ENCODE measurements around the gene PRKCH. TPM values are rescaled to one million over a fixed set of nuclear protein-coding genes. Genes with fewer than 3 reads are reported as not detected.

Gene PRKCH
- total RNA-seq, 1 experiment from 2014 or later = 6.8 TPM

DNA sequence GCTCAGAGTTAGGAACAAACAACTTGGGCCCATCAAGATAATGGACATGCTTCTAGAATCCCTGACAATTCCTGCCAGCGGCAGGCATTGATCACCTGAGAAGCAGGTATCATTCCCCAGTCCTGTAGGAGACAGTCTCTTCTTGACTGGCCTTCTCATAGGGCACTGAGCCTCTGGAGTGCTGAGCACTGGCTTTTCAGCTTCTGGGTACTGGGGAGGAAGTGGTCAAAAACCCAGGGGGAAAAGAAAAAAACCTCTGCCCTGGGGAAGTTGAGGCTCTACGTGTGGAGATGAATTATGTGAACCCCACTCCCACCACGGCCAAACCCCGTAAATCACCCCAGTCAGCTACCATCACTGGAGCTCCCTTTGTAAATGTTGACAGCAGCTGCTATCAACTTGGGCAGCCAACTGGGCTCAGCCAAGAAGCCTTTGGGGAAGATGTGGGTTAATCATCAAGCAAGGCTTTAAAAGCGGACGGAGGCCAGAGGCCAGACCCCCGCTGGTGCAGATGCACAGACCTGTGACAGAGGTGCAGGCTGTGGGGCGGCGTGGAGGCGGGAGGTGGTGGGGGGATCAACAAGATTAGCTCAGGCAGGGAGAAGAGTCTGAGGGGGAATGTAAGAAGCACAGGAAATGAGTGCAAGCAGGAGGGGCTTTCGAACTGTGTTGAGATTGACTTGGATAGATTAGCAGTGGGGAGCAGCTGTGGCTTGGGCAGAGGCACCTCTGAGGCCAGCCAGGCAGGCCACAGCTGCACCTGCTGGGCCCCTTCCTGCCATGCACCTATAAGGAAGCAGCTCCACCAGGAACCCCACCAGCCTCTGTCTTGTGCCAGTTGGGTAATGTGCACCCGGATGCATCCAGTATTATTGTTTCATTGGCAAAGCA is 268.6 kb downstream of the PRKCH start:
- Histone ChIP-seq H3K4me3 (0 out of 2 replicates have a peak overlapping the region, but pooled peaks have one; percentile 3), H3K27me3 (no peaks in the 10 kb centered on the region), H3K9me3 (replicated peaks) (no peaks in the 10 kb centered on the region), H3K36me3 (no peaks in the 10 kb centered on the region), H3K27ac (no peak overlapping the region), H3K4me1 (peaks cover 55% of the 10 kb centered on the region)
- peak; percentile 50 to 66 for DNase-seq

DNA sequence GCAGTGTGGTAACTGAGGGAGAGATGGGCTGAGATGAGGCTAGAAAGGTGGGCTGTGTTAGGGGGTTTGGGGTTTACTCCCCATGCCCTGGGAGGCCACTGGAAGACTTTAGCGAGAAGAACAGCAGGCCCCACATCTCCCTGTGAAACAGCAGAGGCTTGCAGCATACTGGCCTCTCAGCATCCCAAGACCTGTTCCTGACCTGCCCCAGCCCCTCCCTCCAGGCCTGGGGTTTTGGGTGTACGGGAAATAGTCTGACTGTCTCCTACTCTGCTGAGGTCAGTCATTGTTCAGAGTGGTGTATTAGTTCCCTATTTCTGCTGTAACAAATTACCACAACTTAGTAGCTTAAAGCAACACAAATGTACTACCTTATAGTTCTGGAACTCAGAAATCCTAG is 270.5 kb downstream of the PRKCH start:
- Histone ChIP-seq H3K27me3 (no peaks in the 10 kb centered on the region), H3K27ac (no peak overlapping the region), H3K9me3 (replicated peaks) (no peaks in the 10 kb centered on the region), H3K36me3 (no peaks in the 10 kb centered on the region), H3K4me3 (no peak overlapping the region), H3K4me1 (peaks cover 45% of the 10 kb centered on the region)
- no peak for DNase-seq

DNA sequence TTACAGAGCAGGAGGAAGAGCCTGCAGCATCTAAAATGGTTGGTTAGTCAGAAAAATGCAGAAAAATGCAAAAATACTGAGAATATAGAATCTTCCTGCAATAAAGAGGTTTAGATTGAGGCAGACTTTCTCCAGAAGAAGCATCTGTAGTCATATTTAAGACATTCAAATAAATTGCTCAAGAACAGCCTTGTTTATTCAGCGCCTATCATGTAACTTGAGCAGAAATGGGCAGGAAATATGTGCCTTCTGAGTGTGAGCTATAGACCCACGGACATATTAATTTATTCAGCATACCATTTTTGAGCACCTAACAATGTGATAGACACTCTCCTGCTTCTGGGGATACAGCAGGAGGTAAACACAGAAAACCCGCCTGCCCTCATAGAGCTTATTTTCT is 272.0 kb downstream of the PRKCH start:
- no peaks in the 10 kb centered on the region for H3K36me3 ChIP-seq
- H3K9me3 ChIP-seq (replicated peaks) = no peaks in the 10 kb centered on the region
- no peaks in the 10 kb centered on the region for H3K27me3 ChIP-seq
- DNase-seq = no peak
- H3K4me1 ChIP-seq = peaks cover 31% of the 10 kb centered on the region
- no peak overlapping the region for H3K27ac ChIP-seq
- H3K4me3 ChIP-seq = no peak overlapping the region

DNA sequence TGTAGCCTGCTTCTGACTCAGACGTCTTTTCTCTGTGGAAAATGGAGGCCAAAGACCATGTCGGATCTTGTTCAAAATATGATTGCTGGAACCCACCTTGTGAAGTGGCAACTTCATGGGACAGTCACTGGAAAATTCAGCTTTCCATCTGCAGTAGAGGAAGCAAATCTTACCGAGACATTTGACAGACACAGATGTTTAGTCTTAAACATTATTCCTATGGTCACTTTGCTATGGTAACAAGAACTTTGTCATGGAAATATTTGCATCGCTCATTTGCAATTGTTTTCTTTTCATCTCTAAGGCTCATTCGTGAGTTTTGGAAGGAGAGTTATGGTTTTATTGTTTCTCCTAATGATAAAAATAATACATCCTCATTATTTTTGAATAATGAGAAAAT is 275.6 kb downstream of the PRKCH start:
- no peak for DNase-seq

GRCh38 chr14:61598980-61599379 is 277.6 kb downstream of the PRKCH start:
- H3K4me1 ChIP-seq = peaks cover 32% of the 10 kb centered on the region
- no peaks in the 10 kb centered on the region for H3K27me3 ChIP-seq
- no peak overlapping the region for H3K27ac ChIP-seq
- DNase-seq = peak in 1 of 2 experiments; percentile 41
- no peaks in the 10 kb centered on the region for H3K36me3 ChIP-seq
- no peak overlapping the region for H3K4me3 ChIP-seq
- H3K9me3 ChIP-seq (replicated peaks) = no peaks in the 10 kb centered on the region

More for the DNA sequence above, 275.6 kb downstream of the PRKCH start:
- Histone ChIP-seq H3K36me3 (no peaks in the 10 kb centered on the region), H3K9me3 (replicated peaks) (no peaks in the 10 kb centered on the region), H3K4me3 (no peak overlapping the region), H3K4me1 (peaks cover 22% of the 10 kb centered on the region), H3K27me3 (no peaks in the 10 kb centered on the region), H3K27ac (no peak overlapping the region)

DNA sequence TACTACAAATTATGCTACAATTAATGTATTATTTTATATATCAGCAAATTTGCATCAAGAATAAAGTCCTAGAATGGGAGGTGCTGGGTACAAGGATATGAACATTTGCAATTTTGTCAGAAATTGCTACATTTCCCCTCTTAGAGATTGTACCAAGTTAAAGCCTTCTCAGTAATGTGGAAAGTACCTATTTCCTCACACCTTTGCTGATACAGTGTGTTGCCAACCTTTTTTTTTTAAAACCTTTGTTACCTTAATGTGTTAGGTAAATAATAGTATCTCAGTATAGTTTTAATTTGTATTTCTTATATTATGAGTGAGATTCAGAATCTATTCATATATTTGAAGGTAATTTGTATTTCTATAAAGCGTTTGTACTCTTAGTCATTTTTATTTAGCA is 278.6 kb downstream of the PRKCH start:
- Histone ChIP-seq H3K4me3 (no peak overlapping the region), H3K9me3 (replicated peaks) (no peaks in the 10 kb centered on the region), H3K27me3 (no peaks in the 10 kb centered on the region), H3K36me3 (no peaks in the 10 kb centered on the region), H3K4me1 (peaks cover 28% of the 10 kb centered on the region), H3K27ac (no peak overlapping the region)
- DNase-seq = no peak

Other genes with a start within 250 kb of the PRKCH start
- 6.2 and 7.4 TPM in 2 replicates for gene TMEM30B, start 40.2 kb upstream of the PRKCH start, total RNA-seq (2014; rRNA removed; shearing (Covaris generic))

All from SJCRH30 (cell line).